HepG2 (cell line): ENCODE results near the gene DENND5B. TPM values are rescaled to one million over a fixed set of nuclear protein-coding genes. Genes with fewer than 3 reads are reported as not detected.

Source experiments
- ADNP ChIP-seq: sonication (generic); formaldehyde crosslinking; IDR thresholded peaks from 2 replicates; pipeline ENCODE4 v1.4.0; 2020; ENCODE audit warnings: missing genetic modification reagents
- CREB3 ChIP-seq: sonication (generic); formaldehyde crosslinking; IDR thresholded peaks from 2 replicates; pipeline ENCODE4 v1.5.0; 2020; ENCODE audit warnings: missing genetic modification reagents
- ELF4 ChIP-seq: sonication (generic); formaldehyde crosslinking; IDR thresholded peaks from 2 replicates; pipeline ENCODE4 v1.5.0; 2020; ENCODE audit warnings: missing genetic modification reagents, mild to moderate bottlenecking, moderate library complexity, borderline replicate concordance
- HMGA1 ChIP-seq: sonication (generic); formaldehyde crosslinking; conservative IDR thresholded peaks from 2 replicates; pipeline ENCODE4 v1.4.0; 2020; ENCODE audit warnings: missing genetic modification reagents
- SRF ChIP-seq: IDR thresholded peaks from 2 replicates; pipeline ENCODE4 v1.6.1; 2011; ENCODE audit warnings: mild to moderate bottlenecking, low read depth, low read length, moderate library complexity
- TBL1XR1 ChIP-seq: fragments of 150-350 bp; IDR thresholded peaks from 2 replicates; pipeline ENCODE4 v1.6.1; 2014; ENCODE audit warnings: borderline replicate concordance, low read length; ENCODE audit not compliant: partially characterized antibody
- TCF12 ChIP-seq, 2 experiments: fragments of 450-650 bp in 1 of 2; sonication (generic) in 1 of 2; formaldehyde crosslinking in 1 of 2; IDR thresholded peaks; 2 replicates each; pipeline versions ENCODE4 v1.6.1 to v1.8.0; 2017 to 2022; ENCODE audit warnings: antibody characterized with exemption in 1 of 2, mild to moderate bottlenecking in 1 of 2, missing genetic modification reagents in 1 of 2, moderate library complexity in 1 of 2
- ZEB1 ChIP-seq: IDR thresholded peaks from 2 replicates; pipeline ENCODE4 v1.6.1; 2012; ENCODE audit warnings: mild to moderate bottlenecking, low read depth, inconsistent platforms; ENCODE audit not compliant: insufficient replicate concordance
- ZNF430 ChIP-seq: sonication (generic); formaldehyde crosslinking; IDR thresholded peaks from 2 replicates; pipeline ENCODE4 v1.9.0; 2021; ENCODE audit warnings: mild to moderate bottlenecking, missing genetic modification reagents
- ZNF451 ChIP-seq: sonication (generic); formaldehyde crosslinking; IDR thresholded peaks from 2 replicates; pipeline ENCODE4 v1.5.0; 2020; ENCODE audit warnings: mild to moderate bottlenecking, missing genetic modification reagents
- ZNF576 ChIP-seq: sonication (generic); formaldehyde crosslinking; IDR thresholded peaks from 2 replicates; pipeline ENCODE4 v1.4.0; 2020; ENCODE audit warnings: mild to moderate bottlenecking, missing genetic modification reagents
- ZNF724P ChIP-seq: sonication (generic); formaldehyde crosslinking; IDR thresholded peaks from 2 replicates; pipeline ENCODE4 v1.8.0; 2022; ENCODE audit warnings: missing genetic modification reagents, borderline replicate concordance
- ZNF782 ChIP-seq: sonication (generic); formaldehyde crosslinking; IDR thresholded peaks from 2 replicates; pipeline ENCODE4 v1.4.0; 2020; ENCODE audit warnings: missing genetic modification reagents, mild to moderate bottlenecking, borderline replicate concordance
- ZNF891 ChIP-seq: sonication (generic); formaldehyde crosslinking; IDR thresholded peaks from 2 replicates; pipeline ENCODE4 v1.5.0; 2020; ENCODE audit warnings: mild to moderate bottlenecking, missing genetic modification reagents
- polyA plus RNA-seq, 8 experiments: library from polyadenylated mRNA; depleted of rRNA in 3 of 8; stranded (reverse) in 7 of 8; unstranded in 1 of 8; fragments of >200 nt; fragmentation: Illumina TruSeq in 4 of 8; extraction: Trizol in 4 of 8; gene quantifications; 2 replicates each; pipeline versions ENCODE4 v1.2.1 to v1.2.3, GENCODE V29; 2011 to 2016; ENCODE audit warnings: low read depth in 4 of 8, missing spikeins in 1 of 8, mixed read lengths in 1 of 8; ENCODE audit not compliant: insufficient read depth in 1 of 8
- total RNA-seq, 5 experiments: library from RNA; depleted of rRNA; stranded (reverse); fragments of >200 nt; fragmentation: Illumina TruSeq; extraction: Trizol; gene quantifications; 2 replicates each; pipeline ENCODE4 v1.2.3, GENCODE V29; 2016; ENCODE audit warnings: low read depth in 1 of 5
- TF ChIP-seq, protein P1 (sequence below): sonication (generic); formaldehyde crosslinking; IDR thresholded peaks from 2 replicates; pipeline ENCODE4 v1.5.0; 2020; ENCODE audit warnings: mild to moderate bottlenecking, missing genetic modification reagents
- TF ChIP-seq, protein P2 (sequence below): IDR thresholded peaks from 2 replicates; pipeline ENCODE4 v1.6.1; 2018; ENCODE audit warnings: missing genetic modification reagents, mild to moderate bottlenecking, missing compliant biosample characterization
- TF ChIP-seq, protein P3 (sequence below): sonication (generic); formaldehyde crosslinking; IDR thresholded peaks from 2 replicates; pipeline ENCODE4 v1.4.0; 2020; ENCODE audit warnings: missing genetic modification reagents
- TF ChIP-seq, protein P4 (sequence below): IDR thresholded peaks from 2 replicates; pipeline ENCODE4 v1.6.1; 2012; ENCODE audit warnings: low read length, improper control_type of control experiment

Gene DENND5B
- total and polyA plus RNA-seq, 2 of the 13 experiments (the other 11 are each of a cell fraction or from before 2014, with no cell fraction given) = 14.7 to 18.7 TPM

GRCh38 chr12:31589904-31590641 is 863 bp downstream of the DENND5B start (continued):
- TF ChIP-seq CREB3 (CRISPR knock-in tag) (peak; percentile 54; the same call in 1 of the 2 replicates), ZNF891 (CRISPR knock-in tag) (no peak), HMGA1 (CRISPR knock-in tag) (no peak), ZNF576 (CRISPR knock-in tag) (no peak), SRF (peak; percentile 5; the same call in 1 of the 2 replicates), ZNF451 (CRISPR knock-in tag) (peak; percentile 41; the same call in 1 of the 2 replicates), ZNF782 (0 out of 2 replicates have a peak, but pooled peaks have one; percentile 57), ZNF430 (peak; percentile 84), ZNF724P (CRISPR knock-in tag) (peak; percentile 44; the same call in 1 of the 2 replicates), ZEB1 (peak; percentile 68), TBL1XR1 (no peak), TCF12 (IDR thresholded peaks at IDR 0.05) (no peak), TCF12 (CRISPR knock-in tag; IDR thresholded peaks at IDR 0.05) (peak; percentile 84), ELF4 (CRISPR knock-in tag) (no peak), ADNP (CRISPR knock-in tag) (peak; percentile 38; the same call in 1 of the 2 replicates)
- TF ChIP-seq, protein P1, sequence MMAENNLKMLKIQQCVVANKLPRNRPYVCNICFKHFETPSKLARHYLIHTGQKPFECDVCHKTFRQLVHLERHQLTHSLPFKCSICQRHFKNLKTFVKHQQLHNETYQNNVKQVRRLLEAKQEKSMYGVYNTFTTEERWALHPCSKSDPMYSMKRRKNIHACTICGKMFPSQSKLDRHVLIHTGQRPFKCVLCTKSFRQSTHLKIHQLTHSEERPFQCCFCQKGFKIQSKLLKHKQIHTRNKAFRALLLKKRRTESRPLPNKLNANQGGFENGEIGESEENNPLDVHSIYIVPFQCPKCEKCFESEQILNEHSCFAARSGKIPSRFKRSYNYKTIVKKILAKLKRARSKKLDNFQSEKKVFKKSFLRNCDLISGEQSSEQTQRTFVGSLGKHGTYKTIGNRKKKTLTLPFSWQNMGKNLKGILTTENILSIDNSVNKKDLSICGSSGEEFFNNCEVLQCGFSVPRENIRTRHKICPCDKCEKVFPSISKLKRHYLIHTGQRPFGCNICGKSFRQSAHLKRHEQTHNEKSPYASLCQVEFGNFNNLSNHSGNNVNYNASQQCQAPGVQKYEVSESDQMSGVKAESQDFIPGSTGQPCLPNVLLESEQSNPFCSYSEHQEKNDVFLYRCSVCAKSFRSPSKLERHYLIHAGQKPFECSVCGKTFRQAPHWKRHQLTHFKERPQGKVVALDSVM (CRISPR knock-in tag) = peak; percentile 46; the same call in 1 of the 2 replicates
- TF ChIP-seq, protein P2, sequence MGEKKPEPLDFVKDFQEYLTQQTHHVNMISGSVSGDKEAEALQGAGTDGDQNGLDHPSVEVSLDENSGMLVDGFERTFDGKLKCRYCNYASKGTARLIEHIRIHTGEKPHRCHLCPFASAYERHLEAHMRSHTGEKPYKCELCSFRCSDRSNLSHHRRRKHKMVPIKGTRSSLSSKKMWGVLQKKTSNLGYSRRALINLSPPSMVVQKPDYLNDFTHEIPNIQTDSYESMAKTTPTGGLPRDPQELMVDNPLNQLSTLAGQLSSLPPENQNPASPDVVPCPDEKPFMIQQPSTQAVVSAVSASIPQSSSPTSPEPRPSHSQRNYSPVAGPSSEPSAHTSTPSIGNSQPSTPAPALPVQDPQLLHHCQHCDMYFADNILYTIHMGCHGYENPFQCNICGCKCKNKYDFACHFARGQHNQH (CRISPR knock-in tag) = peak; percentile 85
- TF ChIP-seq, protein P3, sequence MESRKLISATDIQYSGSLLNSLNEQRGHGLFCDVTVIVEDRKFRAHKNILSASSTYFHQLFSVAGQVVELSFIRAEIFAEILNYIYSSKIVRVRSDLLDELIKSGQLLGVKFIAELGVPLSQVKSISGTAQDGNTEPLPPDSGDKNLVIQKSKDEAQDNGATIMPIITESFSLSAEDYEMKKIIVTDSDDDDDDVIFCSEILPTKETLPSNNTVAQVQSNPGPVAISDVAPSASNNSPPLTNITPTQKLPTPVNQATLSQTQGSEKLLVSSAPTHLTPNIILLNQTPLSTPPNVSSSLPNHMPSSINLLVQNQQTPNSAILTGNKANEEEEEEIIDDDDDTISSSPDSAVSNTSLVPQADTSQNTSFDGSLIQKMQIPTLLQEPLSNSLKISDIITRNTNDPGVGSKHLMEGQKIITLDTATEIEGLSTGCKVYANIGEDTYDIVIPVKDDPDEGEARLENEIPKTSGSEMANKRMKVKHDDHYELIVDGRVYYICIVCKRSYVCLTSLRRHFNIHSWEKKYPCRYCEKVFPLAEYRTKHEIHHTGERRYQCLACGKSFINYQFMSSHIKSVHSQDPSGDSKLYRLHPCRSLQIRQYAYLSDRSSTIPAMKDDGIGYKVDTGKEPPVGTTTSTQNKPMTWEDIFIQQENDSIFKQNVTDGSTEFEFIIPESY (CRISPR knock-in tag) = no peak
- TF ChIP-seq, protein P4, sequence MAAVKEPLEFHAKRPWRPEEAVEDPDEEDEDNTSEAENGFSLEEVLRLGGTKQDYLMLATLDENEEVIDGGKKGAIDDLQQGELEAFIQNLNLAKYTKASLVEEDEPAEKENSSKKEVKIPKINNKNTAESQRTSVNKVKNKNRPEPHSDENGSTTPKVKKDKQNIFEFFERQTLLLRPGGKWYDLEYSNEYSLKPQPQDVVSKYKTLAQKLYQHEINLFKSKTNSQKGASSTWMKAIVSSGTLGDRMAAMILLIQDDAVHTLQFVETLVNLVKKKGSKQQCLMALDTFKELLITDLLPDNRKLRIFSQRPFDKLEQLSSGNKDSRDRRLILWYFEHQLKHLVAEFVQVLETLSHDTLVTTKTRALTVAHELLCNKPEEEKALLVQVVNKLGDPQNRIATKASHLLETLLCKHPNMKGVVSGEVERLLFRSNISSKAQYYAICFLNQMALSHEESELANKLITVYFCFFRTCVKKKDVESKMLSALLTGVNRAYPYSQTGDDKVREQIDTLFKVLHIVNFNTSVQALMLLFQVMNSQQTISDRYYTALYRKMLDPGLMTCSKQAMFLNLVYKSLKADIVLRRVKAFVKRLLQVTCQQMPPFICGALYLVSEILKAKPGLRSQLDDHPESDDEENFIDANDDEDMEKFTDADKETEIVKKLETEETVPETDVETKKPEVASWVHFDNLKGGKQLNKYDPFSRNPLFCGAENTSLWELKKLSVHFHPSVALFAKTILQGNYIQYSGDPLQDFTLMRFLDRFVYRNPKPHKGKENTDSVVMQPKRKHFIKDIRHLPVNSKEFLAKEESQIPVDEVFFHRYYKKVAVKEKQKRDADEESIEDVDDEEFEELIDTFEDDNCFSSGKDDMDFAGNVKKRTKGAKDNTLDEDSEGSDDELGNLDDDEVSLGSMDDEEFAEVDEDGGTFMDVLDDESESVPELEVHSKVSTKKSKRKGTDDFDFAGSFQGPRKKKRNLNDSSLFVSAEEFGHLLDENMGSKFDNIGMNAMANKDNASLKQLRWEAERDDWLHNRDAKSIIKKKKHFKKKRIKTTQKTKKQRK = no peak
